DND-41 (cell line): ENCODE results near the gene CFAP77.

Source experiments
- ATAC-seq: fragments of 200-7000 bp; cut with Tn5 transposase; 3 replicates; pipeline ENCODE4 v1.9.1; 2021; ENCODE audit warnings: low read depth; ENCODE audit not compliant: insufficient read depth
- DNase-seq: peaks from one replicate; pipeline ENCODE4 v3.0.0-alpha.2; 2020
- H2AFZ ChIP-seq: 2 replicates; pipeline ENCODE4 v1.6.0; 2012; ENCODE audit warnings: low read depth, low read length
- H3K27ac ChIP-seq: 2 replicates; pipeline ENCODE4 v1.5.1; 2012; ENCODE audit warnings: low read length, inconsistent platforms
- H3K27me3 ChIP-seq: fragments of 200-600 bp; sonication (generic); 2 replicates; pipeline ENCODE4 v1.6.0; 2012; ENCODE audit warnings: low read length, mild to moderate bottlenecking, inconsistent platforms; ENCODE audit not compliant: insufficient read depth, poor library complexity
- H3K36me3 ChIP-seq: 2 replicates; pipeline ENCODE4 v1.5.1; 2012; ENCODE audit warnings: low read length, inconsistent platforms; ENCODE audit not compliant: insufficient read depth
- H3K4me1 ChIP-seq: 2 replicates; pipeline ENCODE4 v1.5.1; 2012; ENCODE audit warnings: mild to moderate bottlenecking, low read length; ENCODE audit not compliant: insufficient read depth
- H3K4me2 ChIP-seq: 2 replicates; pipeline ENCODE4 v1.6.0; 2012; ENCODE audit warnings: mild to moderate bottlenecking, moderate library complexity, low read length, inconsistent platforms; ENCODE audit not compliant: insufficient read depth
- H3K4me3 ChIP-seq, 2 experiments: fragments of 200-600 bp in 1 of 2; shearing (Covaris generic) in 1 of 2; 2 replicates each; pipeline ENCODE4 v1.5.1; 2012 to 2016; ENCODE audit warnings: inconsistent platforms in 2 of 2, low read length in 2 of 2, mild to moderate bottlenecking in 2 of 2, low read depth in 1 of 2, moderate library complexity in 1 of 2
- H3K79me2 ChIP-seq: 2 replicates; pipeline ENCODE4 v1.6.0; 2012; ENCODE audit warnings: low read length, inconsistent platforms; ENCODE audit not compliant: insufficient read depth
- H3K9ac ChIP-seq: 2 replicates; pipeline ENCODE4 v1.6.0; 2012; ENCODE audit warnings: low read depth, mild to moderate bottlenecking, inconsistent platforms, low read length, moderate library complexity
- H3K9me3 ChIP-seq: 2 replicates; pipeline ENCODE4 v1.5.1; 2012; ENCODE audit warnings: low read length, moderate library complexity, mild to moderate bottlenecking, inconsistent platforms; ENCODE audit not compliant: insufficient read depth, severe bottlenecking
- H4K20me1 ChIP-seq: 2 replicates; pipeline ENCODE4 v1.6.0; 2012; ENCODE audit warnings: low read length; ENCODE audit not compliant: insufficient read depth
- EZH2 ChIP-seq: IDR thresholded peaks from 3 replicates; pipeline ENCODE4 v1.6.1; 2012; ENCODE audit warnings: borderline replicate concordance, low read depth, mild to moderate bottlenecking, moderate library complexity, low read length, inconsistent platforms; ENCODE audit not compliant: severe bottlenecking
- TF ChIP-seq, protein P1 (sequence below): IDR thresholded peaks from 2 replicates; pipeline ENCODE4 v1.5.1; 2012; ENCODE audit warnings: borderline replicate concordance, low read length, moderate library complexity, mild to moderate bottlenecking; ENCODE audit not compliant: poor library complexity, severe bottlenecking; ENCODE audit errors: extremely low read depth

CFAP77 gene

DNA sequence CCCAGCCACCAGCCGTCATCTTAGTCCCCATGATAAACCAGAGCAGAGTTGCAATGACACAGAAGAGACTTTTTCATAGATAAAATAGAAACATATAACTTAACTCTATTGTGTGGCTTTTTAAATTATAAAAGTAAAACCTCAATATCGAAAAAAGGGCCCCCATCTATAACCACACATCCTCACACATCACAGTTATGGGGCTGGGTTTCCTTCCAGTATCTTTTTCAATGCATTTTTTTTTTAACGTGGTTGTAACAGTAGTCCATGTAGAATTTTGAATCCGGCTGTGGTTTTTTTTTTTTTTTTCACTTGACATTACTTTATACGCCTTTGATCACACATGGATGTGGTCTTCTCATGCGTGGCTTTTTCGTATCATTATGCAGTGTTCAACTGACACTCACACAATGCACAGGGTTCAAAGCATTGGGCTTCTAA, 77.4 kb downstream of the CFAP77 start:
- Histone ChIP-seq H4K20me1 (no peaks in the 10 kb centered on the region; the same call in 1 of the 2 replicates), H3K4me3 (no peak overlapping the region), H3K9ac (no peak overlapping the region), H3K36me3 (no peaks in the 10 kb centered on the region), H3K27ac (no peak overlapping the region), H3K4me2 (peak overlapping the region; percentile 16; the same call in 1 of the 2 replicates), H2AFZ (no peak overlapping the region), H3K4me1 (peaks cover 20% of the 10 kb centered on the region), H3K79me2 (no peaks in the 10 kb centered on the region), H3K9me3 (no peaks in the 10 kb centered on the region), H3K27me3 (peaks cover 4% of the 10 kb centered on the region)
- ATAC-seq (peak; percentile 91), DNase-seq (peak; percentile 46)
- no peak for TF ChIP-seq EZH2
- TF ChIP-seq, protein P1, sequence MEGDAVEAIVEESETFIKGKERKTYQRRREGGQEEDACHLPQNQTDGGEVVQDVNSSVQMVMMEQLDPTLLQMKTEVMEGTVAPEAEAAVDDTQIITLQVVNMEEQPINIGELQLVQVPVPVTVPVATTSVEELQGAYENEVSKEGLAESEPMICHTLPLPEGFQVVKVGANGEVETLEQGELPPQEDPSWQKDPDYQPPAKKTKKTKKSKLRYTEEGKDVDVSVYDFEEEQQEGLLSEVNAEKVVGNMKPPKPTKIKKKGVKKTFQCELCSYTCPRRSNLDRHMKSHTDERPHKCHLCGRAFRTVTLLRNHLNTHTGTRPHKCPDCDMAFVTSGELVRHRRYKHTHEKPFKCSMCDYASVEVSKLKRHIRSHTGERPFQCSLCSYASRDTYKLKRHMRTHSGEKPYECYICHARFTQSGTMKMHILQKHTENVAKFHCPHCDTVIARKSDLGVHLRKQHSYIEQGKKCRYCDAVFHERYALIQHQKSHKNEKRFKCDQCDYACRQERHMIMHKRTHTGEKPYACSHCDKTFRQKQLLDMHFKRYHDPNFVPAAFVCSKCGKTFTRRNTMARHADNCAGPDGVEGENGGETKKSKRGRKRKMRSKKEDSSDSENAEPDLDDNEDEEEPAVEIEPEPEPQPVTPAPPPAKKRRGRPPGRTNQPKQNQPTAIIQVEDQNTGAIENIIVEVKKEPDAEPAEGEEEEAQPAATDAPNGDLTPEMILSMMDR, result no peak

DNA sequence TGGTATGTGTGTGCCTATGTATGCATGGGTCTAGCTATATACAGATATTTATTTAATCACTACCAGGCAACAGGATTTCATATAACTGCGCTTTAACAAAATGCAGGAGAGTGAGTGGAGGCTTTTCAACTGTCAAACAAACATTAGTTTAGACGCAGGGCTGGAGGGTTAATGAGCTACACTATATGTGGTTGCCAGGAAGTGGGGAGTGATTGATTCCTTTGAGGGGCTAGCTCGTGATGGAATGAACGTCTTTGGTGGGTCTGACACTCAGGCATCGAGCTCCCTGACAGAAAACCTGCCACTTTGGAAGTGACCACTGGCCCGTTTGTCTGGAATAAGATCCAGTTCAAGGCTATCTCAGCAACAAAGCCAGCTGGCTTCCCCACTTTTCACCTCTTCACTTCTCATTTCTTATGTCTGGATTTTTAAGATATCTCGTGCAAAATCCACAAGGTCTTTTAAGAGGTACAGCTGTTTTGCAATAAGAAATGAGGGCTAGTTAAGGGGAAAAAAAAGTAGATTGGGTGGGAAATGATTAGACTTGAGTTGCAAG, 78.0 kb downstream of the CFAP77 start:
- no peak overlapping the region for H3K9ac ChIP-seq
- H3K79me2 ChIP-seq, result no peaks in the 10 kb centered on the region
- H3K27ac ChIP-seq, result no peak overlapping the region
- H3K4me1 ChIP-seq, result peaks cover 20% of the 10 kb centered on the region
- no peaks in the 10 kb centered on the region for H3K36me3 ChIP-seq
- TF ChIP-seq, protein P1, result no peak
- no peak for TF ChIP-seq EZH2
- ATAC-seq (peak; percentile 52; the same call in 2 of the 3 replicates), DNase-seq (no peak)
- no peak overlapping the region for H2AFZ ChIP-seq
- no peaks in the 10 kb centered on the region for H3K9me3 ChIP-seq
- no peaks in the 10 kb centered on the region; the same call in 1 of the 2 replicates for H4K20me1 ChIP-seq
- H3K4me2 ChIP-seq, result peak overlapping the region; percentile 16; the same call in 1 of the 2 replicates
- peaks cover 4% of the 10 kb centered on the region for H3K27me3 ChIP-seq
- no peak overlapping the region for H3K4me3 ChIP-seq

DNA sequence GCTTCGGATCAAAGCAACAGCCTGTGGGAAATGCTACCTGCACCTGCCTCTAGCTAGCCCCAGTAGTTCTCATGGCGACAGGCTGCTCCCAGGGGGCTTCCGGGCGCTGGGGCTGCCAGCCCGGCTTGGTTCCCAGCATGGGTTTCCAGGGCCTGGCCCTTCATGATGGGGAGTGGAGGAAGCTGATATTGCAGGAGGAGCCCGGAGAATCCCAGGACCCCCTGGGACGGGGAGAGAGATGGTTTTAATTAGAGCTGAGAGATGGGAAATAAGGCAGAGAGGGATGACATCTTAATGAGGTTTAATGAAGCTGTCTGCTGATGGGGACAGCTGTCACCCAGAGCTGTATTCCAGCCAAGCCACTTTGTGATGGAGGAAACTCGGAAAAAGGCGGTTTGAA, 78.6 kb downstream of the CFAP77 start:
- Histone ChIP-seq H3K9me3 (no peaks in the 10 kb centered on the region), H3K4me3 (no peak overlapping the region), H4K20me1 (no peaks in the 10 kb centered on the region; the same call in 1 of the 2 replicates), H3K27ac (no peak overlapping the region), H3K4me1 (peaks cover 20% of the 10 kb centered on the region), H3K27me3 (peaks cover under 1% of the 10 kb centered on the region), H3K36me3 (no peaks in the 10 kb centered on the region), H3K79me2 (no peaks in the 10 kb centered on the region), H2AFZ (no peak overlapping the region), H3K9ac (no peak overlapping the region), H3K4me2 (no peak overlapping the region)
- no peak for DNase-seq
- ATAC-seq, result no peak
- TF ChIP-seq EZH2, result no peak
- TF ChIP-seq, protein P1, result no peak
